HG02840 (cell line): ENCODE measurements around the gene CCDC93.
"Not testable (repeated sequence)": the region's sequence is repeated elsewhere in the genome, so short reads cannot be mapped to it uniquely, and the experiment has no call there.

Experiments
- ATAC-seq: cut with Tn5 transposase; IDR thresholded peaks from one replicate; pipeline ENCODE4 v1.9.1; 2021; ENCODE audit warnings: mild to moderate bottlenecking, moderate library complexity, moderate number of reproducible peaks; ENCODE audit not compliant: unreplicated experiment, low FRiP score

CCDC93 gene

DNA sequence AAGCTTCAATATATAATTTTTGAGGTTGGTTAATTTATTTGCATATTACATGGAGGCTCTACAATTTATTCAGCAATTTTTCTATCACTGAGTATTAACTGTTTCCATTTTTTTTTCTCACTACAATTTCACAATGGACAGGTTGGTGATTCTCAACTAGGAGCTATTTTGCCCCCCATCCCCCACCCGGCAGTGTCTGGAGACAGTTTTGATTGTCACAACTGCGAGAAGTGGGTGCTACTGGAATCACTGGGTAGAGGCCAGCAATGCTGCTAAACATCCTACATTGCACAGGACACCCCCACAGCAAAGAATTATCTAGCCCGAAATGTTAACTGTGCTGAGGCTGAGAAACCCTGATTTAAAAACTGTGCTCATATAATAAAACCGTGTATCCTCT is 82.6 kb downstream of the CCDC93 start:
- no peak for ATAC-seq

GRCh38 chr2:117930775-117931174 is 83.1 kb downstream of the CCDC93 start:
- ATAC-seq = no peak

DNA sequence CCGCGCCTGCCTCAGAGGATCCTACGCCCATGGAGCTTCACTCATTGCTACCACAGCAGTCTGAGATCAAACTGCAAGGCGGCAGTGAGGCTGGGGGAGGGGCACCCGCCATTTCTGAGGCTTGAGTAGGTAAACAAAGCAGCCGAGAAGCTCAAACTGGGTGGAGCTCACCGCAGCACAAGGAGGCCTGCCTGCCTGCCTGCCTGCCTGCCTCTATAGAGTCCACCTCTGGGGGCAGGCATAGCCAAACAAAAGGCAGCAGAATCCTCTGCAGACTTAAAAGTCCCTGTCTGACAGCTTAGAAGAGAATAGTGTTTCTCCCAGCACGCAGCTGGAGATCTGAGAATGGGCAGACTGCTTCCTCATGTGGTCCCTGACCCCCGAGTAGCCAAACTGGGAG is 90.4 kb downstream of the CCDC93 start:
- not testable (repeated sequence) for ATAC-seq

DNA sequence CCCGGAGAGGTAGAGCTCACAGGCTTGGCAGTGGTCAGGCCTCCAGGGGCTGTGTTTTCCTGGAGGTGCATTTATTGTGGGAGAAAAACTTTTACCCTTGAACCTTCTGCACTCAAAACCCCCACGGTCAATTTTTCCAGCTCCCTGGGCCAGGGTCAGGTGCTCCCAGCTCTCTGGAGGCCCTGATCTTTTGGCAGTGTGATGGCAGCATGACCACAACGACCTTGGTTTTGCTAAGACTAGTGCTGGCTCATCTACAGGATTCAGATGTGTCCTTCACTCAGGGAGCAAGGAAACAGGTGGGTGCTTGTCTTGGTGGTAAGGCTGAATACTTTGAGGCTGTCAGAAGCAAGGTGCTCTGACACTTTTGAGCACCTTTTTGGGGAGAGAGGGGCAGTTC is 92.3 kb downstream of the CCDC93 start:
- no peak for ATAC-seq

DNA sequence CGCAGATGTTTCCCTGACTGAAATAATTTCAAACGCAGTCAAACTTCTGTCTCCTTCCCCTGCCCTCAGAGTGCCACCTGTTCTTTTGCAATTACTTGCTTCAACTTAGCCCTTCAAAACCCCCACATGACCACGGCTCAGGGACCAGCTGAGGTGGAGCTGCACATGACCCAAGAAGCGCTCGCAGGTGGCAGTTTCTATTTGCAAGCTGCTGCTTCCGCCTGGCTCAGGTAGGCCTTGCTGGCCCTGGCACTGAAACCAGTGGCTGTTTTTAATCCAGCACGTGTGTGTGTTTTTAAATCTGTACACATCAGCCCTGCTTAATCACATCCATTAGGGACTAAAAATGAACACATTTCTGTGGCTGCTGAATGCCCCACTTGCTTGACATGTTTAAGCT is 95.3 kb downstream of the CCDC93 start:
- ATAC-seq = no peak

DNA sequence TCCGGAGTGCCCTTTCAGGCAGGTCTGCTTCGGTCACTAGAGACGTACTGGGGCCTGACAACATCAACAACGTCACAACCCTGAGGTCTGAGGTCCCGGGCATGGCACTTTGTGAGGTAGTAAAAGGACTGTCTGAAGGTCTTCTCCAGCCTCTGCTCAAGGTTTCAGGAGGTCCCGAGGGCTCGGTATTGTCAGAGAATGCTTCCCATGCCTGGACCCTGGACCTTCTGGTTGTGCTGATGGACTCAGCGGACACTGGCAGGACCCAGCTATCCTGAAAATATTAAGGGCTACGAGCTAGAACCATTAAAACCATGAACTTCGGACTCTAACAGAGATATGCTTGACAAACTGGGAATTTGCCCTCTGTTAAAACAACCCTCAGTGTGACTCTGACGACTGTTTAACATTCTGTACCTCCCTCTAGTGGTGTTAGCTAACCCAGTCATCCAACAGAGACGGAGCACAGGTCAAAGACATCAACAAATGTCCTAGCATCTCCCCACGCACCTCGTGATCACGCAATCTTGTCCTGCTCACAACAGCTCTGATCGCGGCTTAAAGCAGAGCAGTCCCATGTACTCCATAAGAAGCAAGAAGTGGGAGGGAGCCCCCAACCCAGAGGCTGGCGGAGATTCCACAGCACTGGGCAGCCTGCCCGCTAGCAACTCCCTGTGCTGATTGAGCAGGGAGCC is 96.5 kb downstream of the CCDC93 start:
- ATAC-seq = no peak

GRCh38 chr2:117902933-117903332 is 110.9 kb downstream of the CCDC93 start:
- no peak for ATAC-seq

DNA sequence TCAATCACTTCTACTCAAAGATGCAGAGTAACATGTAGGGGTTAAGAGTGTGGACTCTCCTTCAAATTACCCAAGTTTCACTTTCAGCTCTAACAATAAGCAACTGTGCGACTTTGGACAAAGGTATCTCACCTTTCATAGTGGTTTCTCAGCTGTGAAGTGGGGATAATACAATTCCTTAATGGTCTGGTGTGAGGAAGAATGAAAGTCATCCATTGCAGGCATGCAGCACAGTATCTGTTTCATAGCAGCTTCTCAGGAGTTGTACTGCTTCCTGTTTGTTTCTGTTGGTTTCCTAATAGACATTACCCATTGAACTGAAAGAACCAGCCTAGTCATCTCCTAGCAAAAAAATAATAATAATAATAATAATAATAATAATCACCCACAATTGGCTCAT is 125.0 kb downstream of the CCDC93 start:
- no peak for ATAC-seq

- ATAC-seq = no peak
Measured at GRCh38 chr2:117885308-117885707, 128.6 kb downstream of the CCDC93 start.

DNA sequence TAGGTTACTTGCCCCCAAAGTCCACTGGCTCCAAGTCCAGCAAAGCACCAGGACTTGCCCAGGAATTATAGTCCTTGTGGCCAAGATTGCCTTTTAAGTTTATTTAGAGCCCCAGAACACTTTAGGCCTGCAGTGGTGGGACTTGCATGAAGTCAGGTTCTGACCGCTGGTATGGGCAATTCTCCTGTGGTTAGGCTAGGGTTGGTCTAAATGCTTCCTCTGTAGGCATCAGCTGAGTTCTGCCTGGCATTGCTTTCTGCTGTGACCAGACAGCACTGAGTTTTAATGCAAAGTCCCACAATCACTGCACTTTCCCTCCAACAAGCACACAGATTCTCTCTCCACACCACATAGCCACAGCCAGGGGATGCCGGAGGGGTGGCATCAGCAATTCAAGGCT is 134.9 kb downstream of the CCDC93 start:
- no peak for ATAC-seq

DNA sequence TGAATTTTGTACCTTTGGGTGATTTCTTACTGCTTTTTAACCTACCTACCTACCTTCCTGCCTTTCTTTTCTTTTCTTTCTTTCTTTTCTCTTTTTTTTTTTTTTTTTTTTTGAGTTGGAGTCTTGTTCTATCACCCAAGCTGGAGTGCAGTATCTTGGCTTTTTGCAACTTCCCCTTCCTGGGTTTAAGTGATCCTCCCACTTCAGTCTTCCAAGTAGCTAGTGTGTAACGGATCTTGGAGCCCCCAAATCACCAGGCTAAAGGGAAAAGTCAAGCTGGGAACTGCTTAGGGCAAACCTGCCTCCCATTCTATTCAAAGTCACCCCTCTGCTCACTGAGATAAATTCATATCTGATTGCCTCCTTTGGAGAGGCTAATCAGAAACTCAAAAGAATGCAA is 138.1 kb downstream of the CCDC93 start:
- ATAC-seq = no peak
